GM23338 (cell line): Measurements from ENCODE around the gene ZNF264. TPM values are rescaled to one million over a fixed set of nuclear protein-coding genes. Genes with fewer than 3 reads are reported as not detected.

Experiments
- ATAC-seq: fragments of 200-7000 bp; cut with Tn5 transposase; 3 replicates; pipeline ENCODE4 v1.9.1; 2020
- DNase-seq: peaks from one replicate; pipeline ENCODE4 v3.0.0-alpha.2; 2015; ENCODE audit warnings: low spot score
- H2AFZ ChIP-seq: fragments of 200-600 bp; sonication (generic); 2 replicates; pipeline ENCODE4 v1.8.0; 2016; ENCODE audit warnings: antibody characterized with exemption, mild to moderate bottlenecking, moderate library complexity
- H3F3A ChIP-seq: fragments of 200-600 bp; sonication (generic); replicated peaks from 2 replicates; pipeline ENCODE4 v1.8.0; 2017; ENCODE audit warnings: antibody characterized with exemption, mixed run types, low read depth
- H3K27ac ChIP-seq: fragments of 200-600 bp; sonication (generic); 2 replicates; pipeline ENCODE4 v1.6.1; 2016; ENCODE audit warnings: low read depth
- H3K27me3 ChIP-seq: fragments of 200-600 bp; sonication (generic); 2 replicates; pipeline ENCODE4 v1.8.0; 2016; ENCODE audit warnings: mild to moderate bottlenecking, mixed run types, moderate library complexity; ENCODE audit not compliant: insufficient read depth
- H3K36me3 ChIP-seq: fragments of 200-600 bp; sonication (generic); 2 replicates; pipeline ENCODE4 v1.8.0; 2016; ENCODE audit warnings: mild to moderate bottlenecking; ENCODE audit not compliant: insufficient read depth
- H3K4me1 ChIP-seq: fragments of 200-600 bp; sonication (generic); 2 replicates; pipeline ENCODE4 v1.8.0; 2016; ENCODE audit warnings: mild to moderate bottlenecking, moderate library complexity; ENCODE audit not compliant: insufficient read depth
- H3K4me2 ChIP-seq: fragments of 200-600 bp; sonication (generic); 2 replicates; pipeline ENCODE4 v1.7.1; 2017; ENCODE audit warnings: mixed run types
- H3K4me3 ChIP-seq: fragments of 200-600 bp; sonication (generic); 2 replicates; pipeline ENCODE4 v1.6.1; 2016; ENCODE audit warnings: mixed run types
- H3K79me2 ChIP-seq: fragments of 200-600 bp; sonication (generic); replicated peaks from 2 replicates; pipeline ENCODE4 v1.8.0; 2017; ENCODE audit warnings: mild to moderate bottlenecking; ENCODE audit not compliant: insufficient read depth
- H3K9me2 ChIP-seq: fragments of 200-600 bp; sonication (generic); 2 replicates; pipeline ENCODE4 v1.8.0; 2017; ENCODE audit not compliant: insufficient read depth
- H4K20me1 ChIP-seq: fragments of 200-600 bp; sonication (generic); replicated peaks from 2 replicates; pipeline ENCODE4 v1.8.0; 2017; ENCODE audit warnings: mild to moderate bottlenecking; ENCODE audit not compliant: insufficient read depth
- H3K27ac Mint-ChIP-seq: 2 replicates; pipeline ENCODE4 v1.8.0; 2020; ENCODE audit warnings: inconsistent platforms, mild to moderate bottlenecking, moderate library complexity, mixed read lengths
- H3K27me3 Mint-ChIP-seq: 3 replicates; pipeline ENCODE4 v1.8.0; 2022; ENCODE audit warnings: low read depth, mild to moderate bottlenecking, moderate library complexity, mixed read lengths, inconsistent platforms; ENCODE audit not compliant: insufficient read depth, poor library complexity
- H3K36me3 Mint-ChIP-seq: 3 replicates; pipeline ENCODE4 v1.8.0; 2021; ENCODE audit warnings: low read depth, mild to moderate bottlenecking, inconsistent platforms, moderate library complexity, mixed read lengths
- H3K4me1 Mint-ChIP-seq: 3 replicates; pipeline ENCODE4 v1.8.0; 2020; ENCODE audit warnings: mild to moderate bottlenecking, inconsistent platforms, mixed read lengths
- H3K4me3 Mint-ChIP-seq: 3 replicates; pipeline ENCODE4 v1.8.0; 2021; ENCODE audit warnings: moderate library complexity, mild to moderate bottlenecking, inconsistent platforms, mixed read lengths
- H3K9me3 Mint-ChIP-seq: 3 replicates; pipeline ENCODE4 v1.8.0; 2020; ENCODE audit warnings: moderate library complexity, mild to moderate bottlenecking, inconsistent platforms, mixed read lengths
- CREB1 ChIP-seq: fragments of 250-450 bp; sonication (Bioruptor Pico); IDR thresholded peaks from 2 replicates; pipeline ENCODE4 v1.5.0; 2020; ENCODE audit warnings: low read depth, mild to moderate bottlenecking, moderate library complexity
- EZH2 ChIP-seq: fragments of 200-600 bp; sonication (generic); IDR thresholded peaks from one replicate; pipeline ENCODE4 v1.8.0; 2017; ENCODE audit warnings: antibody characterized with exemption, mild to moderate bottlenecking, low read depth; ENCODE audit not compliant: unreplicated experiment
- EZH2phosphoT487 ChIP-seq: fragments of 200-600 bp; sonication (generic); IDR thresholded peaks from one replicate; pipeline ENCODE4 v1.8.1; 2018; ENCODE audit warnings: antibody characterized with exemption; ENCODE audit not compliant: unreplicated experiment
- JUNB ChIP-seq: IDR thresholded peaks from one replicate; pipeline ENCODE4 v1.6.1; 2016; ENCODE audit warnings: antibody characterized with exemption; ENCODE audit not compliant: unreplicated experiment
- NANOG ChIP-seq: IDR thresholded peaks from 2 replicates; pipeline ENCODE4 v1.6.1; 2016; ENCODE audit warnings: antibody characterized with exemption, borderline replicate concordance
- POLR2AphosphoS5 ChIP-seq: IDR thresholded peaks from 2 replicates; pipeline ENCODE4 v1.6.1; 2016; ENCODE audit warnings: antibody characterized with exemption, low read depth
- REST ChIP-seq: IDR thresholded peaks from one replicate; pipeline ENCODE4 v1.6.1; 2018; ENCODE audit warnings: antibody characterized with exemption; ENCODE audit not compliant: unreplicated experiment
- STAT1 ChIP-seq: IDR thresholded peaks from one replicate; pipeline ENCODE4 v1.6.1; 2016; ENCODE audit warnings: antibody characterized with exemption; ENCODE audit not compliant: unreplicated experiment
- ZNF114 ChIP-seq: fragments of 250-450 bp; sonication (Bioruptor Pico); IDR thresholded peaks from 2 replicates; pipeline ENCODE4 v1.5.0; 2020; ENCODE audit warnings: mild to moderate bottlenecking, moderate library complexity
- ZNF331 ChIP-seq: fragments of 250-450 bp; sonication (Bioruptor Pico); IDR thresholded peaks from 2 replicates; pipeline ENCODE4 v1.5.0; 2020; ENCODE audit warnings: low read depth, mild to moderate bottlenecking, moderate library complexity
- polyA plus RNA-seq: library from polyadenylated mRNA; unstranded; fragments of >200 nt; fragmentation: Nextera tagmentation; extraction: Ambion mirVana; gene quantifications from 2 replicates; pipeline ENCODE4 v1.2.1, GENCODE V29; 2016
- total RNA-seq: library from RNA; depleted of rRNA; stranded (reverse); fragments of >200 nt; shearing (Covaris generic); gene quantifications from 2 replicates; pipeline ENCODE4 v1.2.3, GENCODE V29; 2014
- TF ChIP-seq, protein P1 (sequence below): IDR thresholded peaks from 2 replicates; pipeline ENCODE4 v1.6.1; 2016; ENCODE audit warnings: antibody characterized with exemption

The ZNF264 gene
- total and polyA plus RNA-seq, 2 experiments from 2014 or later: 4.0 to 25.9 TPM

DNA sequence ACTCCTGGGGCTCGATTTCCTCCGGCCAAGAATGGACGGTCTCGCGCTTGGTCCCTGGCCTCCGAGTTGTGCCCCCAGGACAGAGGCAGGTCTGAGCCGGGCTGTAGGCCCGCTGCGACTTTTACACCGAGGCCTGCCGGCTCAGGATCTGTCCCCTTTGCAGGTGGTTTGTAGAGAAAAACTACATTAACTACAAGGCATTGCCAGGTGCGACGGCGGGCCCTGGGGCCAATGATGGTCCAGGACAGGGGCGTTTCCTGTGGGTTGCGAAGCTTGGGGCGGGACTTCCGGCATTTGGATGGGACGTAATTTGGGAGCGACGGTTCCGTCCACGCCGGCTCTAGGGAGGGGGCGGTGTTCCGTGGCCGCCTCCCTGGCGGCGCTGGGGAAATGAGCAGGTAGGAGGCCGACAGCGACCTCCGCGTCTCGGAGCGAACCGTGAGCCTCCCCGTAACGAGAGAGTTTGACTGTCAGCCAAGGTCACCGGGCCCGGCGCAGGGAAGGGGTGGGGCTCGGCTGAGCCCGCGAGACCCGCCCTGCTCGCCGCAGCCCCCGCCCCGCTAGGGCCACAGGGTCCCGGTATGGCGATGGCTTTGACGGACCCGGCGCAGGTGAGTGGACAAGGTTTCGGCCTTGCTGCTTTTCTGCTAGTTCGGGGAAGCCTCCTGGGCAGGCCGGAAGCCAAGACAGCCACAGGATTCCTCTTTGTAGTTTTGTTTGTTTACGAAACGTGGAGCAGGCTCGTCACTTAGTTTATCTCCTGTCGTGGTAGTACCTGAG, 49.2 kb downstream of the ZNF264 start, which contains the start of gene ZNF805:
Gene ZNF805 (plus strand): TSS at position 322 of the 780 bp plus-strand sequence. CDS start 260 bp downstream, at position 582.
- Histone ChIP-seq H3K27me3 (no peaks in the 10 kb centered on the region), H3K9me2 (peaks cover 6% of the 10 kb centered on the region; the same call in 1 of the 2 replicates), H2AFZ (peak within 1 kb of the TSS; percentile 97), H3K27ac (peak within 1 kb of the TSS; percentile 85), H3K79me2 (peaks cover 30% of the 10 kb centered on the region), H4K20me1 (peaks cover 8% of the 10 kb centered on the region), H3K4me3 (peak within 1 kb of the TSS; percentile 99), H3F3A (no peaks in the 10 kb centered on the region; the same call in 1 of the 2 replicates), H3K4me1 (no peaks in the 10 kb centered on the region; the same call in 1 of the 2 replicates), H3K36me3 (no peaks in the 10 kb centered on the region; the same call in 1 of the 2 replicates), H3K4me2 (peak within 1 kb of the TSS; percentile 99)
- ATAC-seq: peak; percentile 97
- H3K4me1 Mint-ChIP-seq: peaks cover 8% of the 10 kb centered on the region; the same call in 2 of the 3 replicates
- TF ChIP-seq POLR2AphosphoS5: peak; percentile 68
- peak; percentile 98 for TF ChIP-seq CREB1 (CRISPR knock-in tag)
- TF ChIP-seq, protein P1, sequence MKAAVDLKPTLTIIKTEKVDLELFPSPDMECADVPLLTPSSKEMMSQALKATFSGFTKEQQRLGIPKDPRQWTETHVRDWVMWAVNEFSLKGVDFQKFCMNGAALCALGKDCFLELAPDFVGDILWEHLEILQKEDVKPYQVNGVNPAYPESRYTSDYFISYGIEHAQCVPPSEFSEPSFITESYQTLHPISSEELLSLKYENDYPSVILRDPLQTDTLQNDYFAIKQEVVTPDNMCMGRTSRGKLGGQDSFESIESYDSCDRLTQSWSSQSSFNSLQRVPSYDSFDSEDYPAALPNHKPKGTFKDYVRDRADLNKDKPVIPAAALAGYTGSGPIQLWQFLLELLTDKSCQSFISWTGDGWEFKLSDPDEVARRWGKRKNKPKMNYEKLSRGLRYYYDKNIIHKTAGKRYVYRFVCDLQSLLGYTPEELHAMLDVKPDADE: peak; percentile 97
- no peak for TF ChIP-seq EZH2phosphoT487
- peak within 1 kb of the TSS; percentile 97 for H3K4me3 Mint-ChIP-seq
- H3K27ac Mint-ChIP-seq: peak within 1 kb of the TSS; percentile 98
- no peaks in the 10 kb centered on the region for H3K9me3 Mint-ChIP-seq
- DNase-seq: peak; percentile 99
- peaks cover 11% of the 10 kb centered on the region for H3K36me3 Mint-ChIP-seq
- peaks cover 6% of the 10 kb centered on the region for H3K27me3 Mint-ChIP-seq

DNA sequence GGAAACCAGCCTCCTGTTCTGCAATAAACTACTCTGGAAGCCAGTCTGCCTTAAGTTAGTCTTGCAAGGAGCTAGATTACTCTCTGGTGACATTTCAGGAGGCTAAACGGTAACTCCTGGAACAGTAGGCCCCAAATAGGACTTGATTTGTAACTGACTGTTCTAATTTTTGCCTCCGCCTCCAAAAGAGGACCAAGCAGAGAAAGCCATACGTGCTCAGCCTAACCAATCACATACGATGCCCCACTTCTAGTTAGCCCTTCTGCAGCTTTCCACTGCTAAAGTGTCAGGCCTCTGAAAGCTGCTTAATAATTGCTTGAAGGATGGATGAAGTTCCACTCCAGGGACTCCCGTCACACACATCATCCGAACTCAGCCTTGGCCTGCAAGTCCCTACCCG, 49.9 kb downstream of the ZNF264 start:
- peaks cover 11% of the 10 kb centered on the region for H4K20me1 ChIP-seq
- Mint-ChIP-seq H3K27me3 (peaks cover 6% of the 10 kb centered on the region), H3K36me3 (peaks cover 14% of the 10 kb centered on the region), H3K4me1 (peaks cover 8% of the 10 kb centered on the region; the same call in 2 of the 3 replicates), H3K4me3 (peak overlapping the region; percentile 97), H3K27ac (peak overlapping the region; percentile 98), H3K9me3 (no peaks in the 10 kb centered on the region)
- DNase-seq (peak; percentile 3), ATAC-seq (no peak)
- H2AFZ ChIP-seq: peak overlapping the region; percentile 97; the same call in 1 of the 2 replicates
- H3K27ac ChIP-seq: peak overlapping the region; percentile 78; the same call in 1 of the 2 replicates
- no peaks in the 10 kb centered on the region; the same call in 1 of the 2 replicates for H3F3A ChIP-seq
- H3K79me2 ChIP-seq: peaks cover 33% of the 10 kb centered on the region
- H3K36me3 ChIP-seq: no peaks in the 10 kb centered on the region; the same call in 1 of the 2 replicates
- H3K27me3 ChIP-seq: no peaks in the 10 kb centered on the region
- H3K4me3 ChIP-seq: peak overlapping the region; percentile 99
- peaks cover 6% of the 10 kb centered on the region; the same call in 1 of the 2 replicates for H3K9me2 ChIP-seq
- peak overlapping the region; percentile 99 for H3K4me2 ChIP-seq
- no peaks in the 10 kb centered on the region; the same call in 1 of the 2 replicates for H3K4me1 ChIP-seq
- no peak for TF ChIP-seq STAT1
- TF ChIP-seq EZH2: no peak
- no peak for TF ChIP-seq EZH2phosphoT487
- no peak for TF ChIP-seq CREB1 (CRISPR knock-in tag)
- TF ChIP-seq ZNF331: no peak
- no peak for TF ChIP-seq NANOG
- no peak for TF ChIP-seq ZNF114 (CRISPR knock-in tag)
- no peak for TF ChIP-seq REST
- TF ChIP-seq POLR2AphosphoS5: no peak
- TF ChIP-seq JUNB: no peak
- TF ChIP-seq, protein P1: no peak
